H9 (cell line): ENCODE results near the gene TST. TPM values are rescaled to one million over a fixed set of nuclear protein-coding genes. Genes with fewer than 3 reads are reported as not detected.

Source experiments
- DNase-seq: peaks from one replicate; pipeline ENCODE4 v3.0.0-alpha.2; 2017
- H2AFZ ChIP-seq: one replicate; pipeline ENCODE4 v1.6.1; 2013; ENCODE audit warnings: mild to moderate bottlenecking, low read length, control low read depth, moderate library complexity
- H2AK5ac ChIP-seq: 2 replicates; pipeline ENCODE4 v1.6.1; 2013; ENCODE audit warnings: low read length, control low read depth, mixed read lengths; ENCODE audit not compliant: insufficient read length
- H2BK120ac ChIP-seq: one replicate; pipeline ENCODE4 v1.6.1; 2013; ENCODE audit warnings: low read depth, mild to moderate bottlenecking, low read length, control low read depth, inconsistent platforms; ENCODE audit not compliant: poor library complexity, severe bottlenecking
- H2BK12ac ChIP-seq: 2 replicates; pipeline ENCODE4 v1.6.1; 2013; ENCODE audit warnings: low read length, control low read depth, mixed read lengths, low read depth; ENCODE audit not compliant: insufficient read length
- H2BK15ac ChIP-seq: 2 replicates; pipeline ENCODE4 v1.6.1; 2013; ENCODE audit warnings: low read depth, low read length, control low read depth
- H2BK20ac ChIP-seq: one replicate; pipeline ENCODE4 v1.6.1; 2013; ENCODE audit warnings: low read depth, mild to moderate bottlenecking, low read length, control low read depth, inconsistent platforms; ENCODE audit not compliant: poor library complexity, severe bottlenecking
- H2BK5ac ChIP-seq: 2 replicates; pipeline ENCODE4 v1.6.1; 2013; ENCODE audit warnings: low read length, control low read depth, mixed read lengths; ENCODE audit not compliant: insufficient read length
- H3K14ac ChIP-seq: 2 replicates; pipeline ENCODE4 v1.6.1; 2013; ENCODE audit warnings: low read length, control low read depth; ENCODE audit not compliant: insufficient read depth
- H3K18ac ChIP-seq: 2 replicates; pipeline ENCODE4 v1.6.1; 2013; ENCODE audit warnings: low read depth, mild to moderate bottlenecking, mixed read lengths, low read length, control low read depth; ENCODE audit not compliant: insufficient read length
- H3K23ac ChIP-seq: 2 replicates; pipeline ENCODE4 v1.6.1; 2013; ENCODE audit warnings: low read length, control low read depth, mixed read lengths, low read depth; ENCODE audit not compliant: insufficient read length
- H3K23me2 ChIP-seq: 2 replicates; pipeline ENCODE4 v1.6.1; 2013; ENCODE audit warnings: low read depth, mild to moderate bottlenecking, mixed read lengths, low read length, control low read depth; ENCODE audit not compliant: insufficient read length, poor library complexity, severe bottlenecking
- H3K27ac ChIP-seq: 2 replicates; pipeline ENCODE4 v1.5.1; 2013; ENCODE audit warnings: low read length, control low read depth, mixed read lengths, low read depth; ENCODE audit not compliant: insufficient read length
- H3K27me3 ChIP-seq: 2 replicates; pipeline ENCODE4 v1.6.1; 2013; ENCODE audit warnings: low read length, control low read depth, inconsistent platforms; ENCODE audit not compliant: insufficient read depth
- H3K4ac ChIP-seq: 2 replicates; pipeline ENCODE4 v1.6.1; 2013; ENCODE audit warnings: low read depth, mild to moderate bottlenecking, control low read depth, inconsistent platforms, low read length, moderate library complexity
- H3K4me1 ChIP-seq: 2 replicates; pipeline ENCODE4 v1.6.1; 2013; ENCODE audit warnings: low read length, control low read depth, inconsistent platforms; ENCODE audit not compliant: insufficient read depth
- H3K4me2 ChIP-seq: 2 replicates; pipeline ENCODE4 v1.6.1; 2013; ENCODE audit warnings: low read length, control low read depth, mixed read lengths; ENCODE audit not compliant: insufficient read length, insufficient read depth
- H3K56ac ChIP-seq: 2 replicates; pipeline ENCODE4 v1.6.1; 2013; ENCODE audit warnings: low read depth, mild to moderate bottlenecking, mixed read lengths, low read length, control low read depth; ENCODE audit not compliant: insufficient read length
- H3K79me1 ChIP-seq: 2 replicates; pipeline ENCODE4 v1.6.1; 2013; ENCODE audit warnings: low read depth, mild to moderate bottlenecking, moderate library complexity, low read length, control low read depth, inconsistent platforms; ENCODE audit not compliant: insufficient read depth, poor library complexity, severe bottlenecking
- H3K79me2 ChIP-seq: 2 replicates; pipeline ENCODE4 v1.6.1; 2013; ENCODE audit warnings: low read length, control low read depth, inconsistent platforms; ENCODE audit not compliant: insufficient read depth
- H3K9ac ChIP-seq: 2 replicates; pipeline ENCODE4 v1.6.1; 2013; ENCODE audit warnings: low read length, control low read depth, mixed read lengths; ENCODE audit not compliant: insufficient read length; ENCODE audit errors: extremely low read depth
- H3K9me3 ChIP-seq: one replicate; pipeline ENCODE4 v1.6.1; 2013; ENCODE audit warnings: low read depth, low read length, inconsistent platforms; ENCODE audit not compliant: control insufficient read depth
- H3T11ph ChIP-seq: one replicate; pipeline ENCODE4 v1.6.1; 2013; ENCODE audit warnings: mild to moderate bottlenecking, low read length, control low read depth, inconsistent platforms
- H4K20me1 ChIP-seq: one replicate; pipeline ENCODE4 v1.6.1; 2013; ENCODE audit not compliant: control insufficient read depth, insufficient read length, insufficient read depth
- H4K5ac ChIP-seq: 2 replicates; pipeline ENCODE4 v1.6.1; 2013; ENCODE audit warnings: low read depth, mild to moderate bottlenecking, mixed read lengths, low read length, control low read depth; ENCODE audit not compliant: insufficient read length
- H4K8ac ChIP-seq: replicated peaks from 2 replicates; pipeline ENCODE4 v1.6.1; 2013; ENCODE audit warnings: low read length, control low read depth, mixed read lengths, low read depth; ENCODE audit not compliant: insufficient read length
- H4K91ac ChIP-seq: 2 replicates; pipeline ENCODE4 v1.6.1; 2013; ENCODE audit warnings: low read depth, mild to moderate bottlenecking, moderate library complexity, mixed read lengths, low read length, control low read depth; ENCODE audit not compliant: insufficient read length
- H3K27ac Mint-ChIP-seq, 3 experiments: 2 replicates in 2 of 3; 3 replicates in 1 of 3; pipeline ENCODE4 v1.8.0; 2020 to 2021; ENCODE audit warnings: mixed read lengths in 3 of 3, mild to moderate bottlenecking in 1 of 3, moderate library complexity in 1 of 3
- H3K27me3 Mint-ChIP-seq: 2 replicates; pipeline ENCODE4 v1.8.0; 2021; ENCODE audit warnings: low read depth, mild to moderate bottlenecking, moderate library complexity, mixed read lengths
- H3K36me3 Mint-ChIP-seq, 3 experiments: 2 replicates in 2 of 3; 3 replicates in 1 of 3; pipeline ENCODE4 v1.8.0; 2020 to 2021; ENCODE audit warnings: low read depth in 3 of 3, mixed read lengths in 3 of 3; ENCODE audit not compliant: insufficient read depth in 1 of 3
- H3K4me1 Mint-ChIP-seq, 2 experiments: 2 replicates each; pipeline ENCODE4 v1.8.0; 2020; ENCODE audit warnings: mixed read lengths in 2 of 2
- H3K4me3 Mint-ChIP-seq, 2 experiments: 2 replicates in 1 of 2; 3 replicates in 1 of 2; pipeline ENCODE4 v1.8.0; 2020 to 2021; ENCODE audit warnings: mild to moderate bottlenecking in 2 of 2, mixed read lengths in 2 of 2, moderate library complexity in 1 of 2
- H3K9me3 Mint-ChIP-seq, 2 experiments: 2 replicates in 1 of 2; 3 replicates in 1 of 2; pipeline ENCODE4 v1.8.0; 2020; ENCODE audit warnings: mild to moderate bottlenecking in 2 of 2, mixed read lengths in 2 of 2, moderate library complexity in 1 of 2
- CTCF ChIP-seq: fragments of 200-600 bp; sonication (generic); conservative IDR thresholded peaks from 3 replicates; pipeline ENCODE4 v1.8.0; 2021; ENCODE audit warnings: antibody characterized with exemption, mild to moderate bottlenecking
- WGBS: extraction: QIAGEN DNeasy Blood & Tissue Kit; methylation state at CpG from one replicate; pipeline ENCODE4 v1.1.7; 2013; ENCODE audit warnings: missing lambda C conversion rate, low lambda C conversion rate, mixed read lengths; ENCODE audit not compliant: insufficient read length; ENCODE audit errors: extremely low coverage; 5-methylcytosine and 5-hydroxymethylcytosine counted together
- total RNA-seq: library from RNA; stranded (reverse); gene quantifications from 2 replicates; pipeline ENCODE4 v1.2.1, GENCODE V29; 2021

Gene TST
- total RNA-seq, 1 experiment from 2014 or later, result 31.9 TPM

GRCh38 chr22:37052386-37053309 is 33.4 kb upstream of the TST start:
- no peak overlapping the region for H4K5ac ChIP-seq
- H3K4ac ChIP-seq, result no peak overlapping the region
- H3K23ac ChIP-seq, result no peak overlapping the region
- no CpG with 5 or more reads among the region's 25 CpGs for WGBS
- no peak overlapping the region for H3K27ac ChIP-seq
- Mint-ChIP-seq H3K27ac (no peak overlapping the region), H3K4me1 (peaks cover 4 to 12% of the 10 kb centered on the region in 2 experiments), H3K9me3 (no peaks in the 10 kb centered on the region; a peak in 1 of 5 replicates), H3K36me3 (peaks cover 7 to 36% (median 12%) of the 10 kb centered on the region in 3 experiments; a peak in 6 of 7 replicates), H3K4me3 (peak overlapping the region; percentile 71 to 75), H3K27me3 (peaks cover 18% of the 10 kb centered on the region)
- no peaks in the 10 kb centered on the region for H3K4me1 ChIP-seq
- peaks cover 5% of the 10 kb centered on the region for H3K23me2 ChIP-seq
- no peak overlapping the region for H3T11ph ChIP-seq
- no peak overlapping the region for H4K8ac ChIP-seq
- H3K56ac ChIP-seq, result no peak overlapping the region
- H3K14ac ChIP-seq, result no peak overlapping the region; the same call in 1 of the 2 replicates
- no peak overlapping the region for H2BK12ac ChIP-seq
- H2BK5ac ChIP-seq, result no peak overlapping the region
- no peak overlapping the region for H2AFZ ChIP-seq
- no peak overlapping the region for H2BK15ac ChIP-seq
- H4K91ac ChIP-seq, result no peak overlapping the region
- H3K9me3 ChIP-seq, result no peaks in the 10 kb centered on the region
- DNase-seq, result no peak
- no peaks in the 10 kb centered on the region for H3K27me3 ChIP-seq
- TF ChIP-seq CTCF, result no peak
- no peak overlapping the region for H2BK20ac ChIP-seq
- no peaks in the 10 kb centered on the region for H3K79me1 ChIP-seq
- H3K18ac ChIP-seq, result no peak overlapping the region
- no peaks in the 10 kb centered on the region for H4K20me1 ChIP-seq
- H2AK5ac ChIP-seq, result no peak overlapping the region
- H3K79me2 ChIP-seq, result no peaks in the 10 kb centered on the region
- no peak overlapping the region for H2BK120ac ChIP-seq
- no peak overlapping the region for H3K9ac ChIP-seq
- H3K4me2 ChIP-seq, result peak overlapping the region; percentile 25
